GM13977 (cell line): ENCODE data around the gene TBC1D13.

ENCODE experiments used
- DNase-seq: peaks from one replicate; pipeline ENCODE4 v3.0.0; 2012; ENCODE audit warnings: low spot score
- CTCF ChIP-seq: IDR thresholded peaks from 2 replicates; pipeline ENCODE4 v1.5.1; 2012; ENCODE audit warnings: mild to moderate bottlenecking, control low read depth; ENCODE audit not compliant: insufficient read depth; ENCODE audit errors: extremely low read depth, missing control alignments
- in situ Hi-C: fragments of 300-500 bp; cut with MboI; formaldehyde crosslinking; loops from one replicate; pipeline ENCODE4 v1.12.0; 2022; ENCODE audit warnings: low sequenced_read_pairs, low pct_unique_long_range_greater_than_20kb, mixed read lengths, inconsistent platforms; ENCODE audit not compliant: unreplicated experiment

The TBC1D13 gene

GRCh38 chr9:128823903-128824406, 36.9 kb downstream of the TBC1D13 start:
- no peak for DNase-seq
- in situ Hi-C loops = no loop called here
- no peak for TF ChIP-seq CTCF

DNA sequence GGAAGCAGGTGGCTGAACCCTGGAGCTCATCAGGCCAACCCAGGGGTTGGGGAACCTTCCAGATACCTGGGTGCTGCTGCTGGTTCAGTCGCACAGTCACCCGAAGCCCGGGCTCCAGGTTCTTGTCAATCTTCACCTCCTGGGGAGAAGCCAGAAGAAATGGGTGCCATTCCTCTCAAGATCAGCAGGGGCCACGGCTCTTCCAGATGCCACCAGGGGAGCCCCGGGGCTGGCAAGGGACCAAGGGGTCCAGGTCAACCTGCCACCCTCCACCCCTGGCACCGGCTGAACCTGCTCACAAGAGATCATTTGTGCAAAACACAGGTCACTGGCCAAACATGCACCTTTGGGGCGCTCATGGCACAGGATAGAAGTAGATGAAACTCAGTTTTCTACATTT, 37.9 kb downstream of the TBC1D13 start:
- DNase-seq = no peak
- no peak for TF ChIP-seq CTCF
- in situ Hi-C loops = no loop called here

- in situ Hi-C loops = no loop called here
- TF ChIP-seq CTCF = no peak
These were observed 39.1 kb downstream of the TBC1D13 start for GRCh38 chr9:128825923-128826700.

DNA sequence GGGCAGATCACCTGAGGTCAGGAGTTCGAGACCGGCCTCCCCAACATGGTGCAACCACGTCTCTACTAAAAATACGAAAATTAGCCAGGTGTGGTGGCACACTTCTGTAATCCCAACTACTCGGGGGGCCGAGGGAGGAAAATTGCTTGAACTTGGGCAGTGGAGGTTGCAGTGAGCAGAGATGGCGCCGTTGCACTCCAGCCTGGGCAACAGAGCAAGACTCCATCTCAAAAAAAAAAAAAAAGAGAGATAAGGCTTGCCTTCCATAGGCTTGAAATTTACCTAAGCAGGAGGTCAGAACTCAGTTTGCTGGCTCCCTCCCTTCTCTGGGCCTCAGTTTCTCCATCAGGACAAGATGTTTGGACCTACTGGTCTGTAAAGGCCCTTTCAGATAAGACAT, 41.2 kb downstream of the TBC1D13 start:
- peak; percentile 2 for TF ChIP-seq CTCF
- in situ Hi-C loops = no loop called here
- no peak for DNase-seq

More at GRCh38 chr9:128825923-128826700, 39.1 kb downstream of the TBC1D13 start:
- no peak for DNase-seq

GRCh38 chr9:128828719-128829452, 41.8 kb downstream of the TBC1D13 start:
- TF ChIP-seq CTCF = no peak
- no peak for DNase-seq
- in situ Hi-C loops = no loop called here

DNA sequence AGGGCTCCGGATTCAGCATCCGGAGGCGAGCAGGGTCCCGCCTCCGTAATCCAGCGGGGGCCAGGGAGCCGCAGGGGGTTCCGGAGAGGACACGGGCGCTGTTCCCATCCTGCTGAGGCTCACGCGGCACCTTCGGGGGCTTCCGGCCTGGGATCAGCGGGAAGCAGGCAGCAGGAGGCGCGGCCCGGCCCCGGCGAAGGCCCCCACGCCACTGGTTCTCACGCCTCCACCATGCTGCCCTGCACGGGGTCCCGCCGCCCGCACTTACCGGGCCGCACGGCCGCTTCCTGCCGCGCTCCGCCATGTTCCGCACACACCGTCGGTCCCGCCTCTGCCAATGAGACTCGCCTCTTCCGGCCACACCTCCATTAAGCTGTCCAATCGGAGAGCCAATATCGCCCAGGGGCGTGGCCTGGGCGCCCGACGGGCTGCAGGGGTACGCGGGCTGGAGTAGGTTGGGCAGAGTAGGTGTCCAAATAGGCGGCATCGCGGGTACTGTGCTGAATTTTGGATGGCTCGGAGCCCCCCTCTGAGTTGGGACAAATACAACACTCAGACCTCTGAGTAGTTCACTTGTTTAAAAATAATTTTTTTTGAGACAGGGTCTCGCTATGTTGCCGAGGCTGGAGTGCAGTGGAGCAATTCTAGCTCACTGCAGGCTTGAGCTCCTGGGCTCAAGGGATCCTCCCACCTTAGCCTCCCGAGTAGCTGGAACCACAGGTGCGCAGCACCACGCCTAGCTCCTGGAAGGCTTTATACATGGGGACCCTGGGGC, 42.6 kb downstream of the TBC1D13 start, which contains the start of gene SPOUT1:
TSS of gene SPOUT1 (minus strand) at position 318 of the 775 bp plus-strand sequence. CDS start at position 304, 14 bp downstream.
- in situ Hi-C loops = no loop called here
- TF ChIP-seq CTCF = no peak
- peak; percentile 99 for DNase-seq
